ENCODE data around the gene ALG1. TPM values are rescaled to one million over a fixed set of nuclear protein-coding genes. Genes with fewer than 3 reads are reported as not detected.

Gene ALG1
- polyA plus RNA-seq, 1 donor from 2014 or later, result 13.9 TPM

- Histone ChIP-seq H3F3A (ENCODE audit: insufficient read depth, low read length, poor library complexity, severe bottlenecking) (no peaks in the 10 kb centered on the region), H3K27me3 (ENCODE audit: insufficient read depth, low read depth, low read length) (no peaks in the 10 kb centered on the region), H3K27ac (ENCODE audit: low read length) (no peak overlapping the region), H3K4me3 (ENCODE audit: low read length) (no peak overlapping the region), H3K36me3 (ENCODE audit: insufficient read depth, low read length) (no peaks in the 10 kb centered on the region), H3K9ac (ENCODE audit: low read length) (no peak overlapping the region), H3K9me2 (ENCODE audit: insufficient read depth, low read length) (no peaks in the 10 kb centered on the region), H3K9me3 (ENCODE audit: low read length) (no peaks in the 10 kb centered on the region), H3K79me2 (replicated peaks; ENCODE audit: insufficient read depth, low read length) (no peaks in the 10 kb centered on the region), H2AFZ (ENCODE audit: low read depth, low read length) (no peak overlapping the region), H4K20me1 (ENCODE audit: insufficient read depth) (no peaks in the 10 kb centered on the region), H3K4me2 (ENCODE audit: low read length) (no peak overlapping the region)
- TF ChIP-seq TAF1 (IDR thresholded peaks at IDR 0.05; ENCODE audit: low read depth) (no peak), EZH2 (IDR thresholded peaks at IDR 0.05; ENCODE audit: borderline replicate concordance, insufficient read depth, low read length, poor library complexity, severe bottlenecking) (no peak), SMC3 (conservative IDR thresholded peaks at IDR 0.05; ENCODE audit: poor library complexity) (no peak), EP300 (conservative IDR thresholded peaks at IDR 0.05; ENCODE audit: poor library complexity, severe bottlenecking) (no peak), REST (IDR thresholded peaks at IDR 0.05; ENCODE audit: borderline replicate concordance) (no peak)
Measured at GRCh38 chr16:5062790-5063765, 8.6 kb upstream of the ALG1 start.

GRCh38 chr16:5064915-5065314 is 6.7 kb upstream of the ALG1 start:
- Histone ChIP-seq H3K79me2 (replicated peaks; ENCODE audit: insufficient read depth, low read length) (no peaks in the 10 kb centered on the region), H3K9me2 (ENCODE audit: insufficient read depth, low read length) (no peaks in the 10 kb centered on the region), H3K9me3 (ENCODE audit: low read length) (no peaks in the 10 kb centered on the region), H3K27ac (ENCODE audit: low read length) (no peak overlapping the region), H3F3A (ENCODE audit: insufficient read depth, low read length, poor library complexity, severe bottlenecking) (no peaks in the 10 kb centered on the region), H3K27me3 (ENCODE audit: insufficient read depth, low read depth, low read length) (no peaks in the 10 kb centered on the region), H3K36me3 (ENCODE audit: insufficient read depth, low read length) (no peaks in the 10 kb centered on the region), H3K4me3 (ENCODE audit: low read length) (no peak overlapping the region), H3K9ac (ENCODE audit: low read length) (no peak overlapping the region), H4K20me1 (ENCODE audit: insufficient read depth) (no peaks in the 10 kb centered on the region), H3K4me2 (ENCODE audit: low read length) (no peak overlapping the region), H2AFZ (ENCODE audit: low read depth, low read length) (no peak overlapping the region)
- no peak for TF ChIP-seq EZH2 (IDR thresholded peaks at IDR 0.05; ENCODE audit: borderline replicate concordance, insufficient read depth, low read length, poor library complexity, severe bottlenecking)
- TF ChIP-seq MXI1 (conservative IDR thresholded peaks at IDR 0.05; ENCODE audit: poor library complexity, severe bottlenecking), result no peak
- no peak for TF ChIP-seq TAF1 (IDR thresholded peaks at IDR 0.05; ENCODE audit: low read depth)
- TF ChIP-seq POLR2AphosphoS5 (IDR thresholded peaks at IDR 0.05), result no peak
- TF ChIP-seq RAD21 (conservative IDR thresholded peaks at IDR 0.05), result no peak
- no peak for TF ChIP-seq SMC3 (conservative IDR thresholded peaks at IDR 0.05; ENCODE audit: poor library complexity)
- TF ChIP-seq REST (IDR thresholded peaks at IDR 0.05; ENCODE audit: borderline replicate concordance), result no peak
- TF ChIP-seq, protein P1, sequence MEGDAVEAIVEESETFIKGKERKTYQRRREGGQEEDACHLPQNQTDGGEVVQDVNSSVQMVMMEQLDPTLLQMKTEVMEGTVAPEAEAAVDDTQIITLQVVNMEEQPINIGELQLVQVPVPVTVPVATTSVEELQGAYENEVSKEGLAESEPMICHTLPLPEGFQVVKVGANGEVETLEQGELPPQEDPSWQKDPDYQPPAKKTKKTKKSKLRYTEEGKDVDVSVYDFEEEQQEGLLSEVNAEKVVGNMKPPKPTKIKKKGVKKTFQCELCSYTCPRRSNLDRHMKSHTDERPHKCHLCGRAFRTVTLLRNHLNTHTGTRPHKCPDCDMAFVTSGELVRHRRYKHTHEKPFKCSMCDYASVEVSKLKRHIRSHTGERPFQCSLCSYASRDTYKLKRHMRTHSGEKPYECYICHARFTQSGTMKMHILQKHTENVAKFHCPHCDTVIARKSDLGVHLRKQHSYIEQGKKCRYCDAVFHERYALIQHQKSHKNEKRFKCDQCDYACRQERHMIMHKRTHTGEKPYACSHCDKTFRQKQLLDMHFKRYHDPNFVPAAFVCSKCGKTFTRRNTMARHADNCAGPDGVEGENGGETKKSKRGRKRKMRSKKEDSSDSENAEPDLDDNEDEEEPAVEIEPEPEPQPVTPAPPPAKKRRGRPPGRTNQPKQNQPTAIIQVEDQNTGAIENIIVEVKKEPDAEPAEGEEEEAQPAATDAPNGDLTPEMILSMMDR (IDR thresholded peaks at IDR 0.05; ENCODE audit: poor library complexity, severe bottlenecking), result no peak

All from neural cell (in vitro differentiated cells).